B cell (primary cell): ENCODE data around the gene DPEP2.

Experiments
- EZH2 ChIP-seq: IDR thresholded peaks from 2 replicates; pipeline ENCODE4 v1.6.1; 2012; ENCODE audit warnings: borderline replicate concordance, low read depth, mild to moderate bottlenecking, moderate library complexity, low read length; ENCODE audit not compliant: insufficient read depth, poor library complexity, severe bottlenecking
- TF ChIP-seq, protein P1 (sequence below): fragments of 200-600 bp; IDR thresholded peaks from one replicate; pipeline ENCODE4 v1.8.0; 2022; ENCODE audit warnings: antibody characterized with exemption, mild to moderate bottlenecking

DNA sequence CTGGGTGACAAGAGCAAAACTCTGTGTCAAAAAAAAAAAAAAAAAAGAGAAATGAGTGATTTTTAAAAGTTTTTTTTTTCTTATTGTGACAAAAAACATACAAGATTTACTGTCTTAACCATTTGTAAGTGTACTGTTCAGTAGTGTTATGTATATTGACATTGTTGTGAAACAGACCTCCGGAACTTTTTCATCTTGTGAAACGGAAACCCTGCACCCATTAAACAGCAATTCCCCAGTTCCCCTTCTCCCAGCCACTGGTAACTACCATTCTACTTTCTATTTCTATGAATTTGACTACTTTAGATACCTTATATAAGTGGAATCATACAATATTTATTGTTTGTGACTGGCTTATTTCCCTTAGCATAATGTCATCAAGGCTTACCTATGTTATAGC is 42.5 kb upstream of the DPEP2 start:
- TF ChIP-seq, protein P1, sequence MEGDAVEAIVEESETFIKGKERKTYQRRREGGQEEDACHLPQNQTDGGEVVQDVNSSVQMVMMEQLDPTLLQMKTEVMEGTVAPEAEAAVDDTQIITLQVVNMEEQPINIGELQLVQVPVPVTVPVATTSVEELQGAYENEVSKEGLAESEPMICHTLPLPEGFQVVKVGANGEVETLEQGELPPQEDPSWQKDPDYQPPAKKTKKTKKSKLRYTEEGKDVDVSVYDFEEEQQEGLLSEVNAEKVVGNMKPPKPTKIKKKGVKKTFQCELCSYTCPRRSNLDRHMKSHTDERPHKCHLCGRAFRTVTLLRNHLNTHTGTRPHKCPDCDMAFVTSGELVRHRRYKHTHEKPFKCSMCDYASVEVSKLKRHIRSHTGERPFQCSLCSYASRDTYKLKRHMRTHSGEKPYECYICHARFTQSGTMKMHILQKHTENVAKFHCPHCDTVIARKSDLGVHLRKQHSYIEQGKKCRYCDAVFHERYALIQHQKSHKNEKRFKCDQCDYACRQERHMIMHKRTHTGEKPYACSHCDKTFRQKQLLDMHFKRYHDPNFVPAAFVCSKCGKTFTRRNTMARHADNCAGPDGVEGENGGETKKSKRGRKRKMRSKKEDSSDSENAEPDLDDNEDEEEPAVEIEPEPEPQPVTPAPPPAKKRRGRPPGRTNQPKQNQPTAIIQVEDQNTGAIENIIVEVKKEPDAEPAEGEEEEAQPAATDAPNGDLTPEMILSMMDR, result no peak
- no peak for TF ChIP-seq EZH2
